ENCODE measurements around the gene NDE1. TPM values are rescaled to one million over a fixed set of nuclear protein-coding genes. Genes with fewer than 3 reads are reported as not detected.

Gene NDE1
- total and polyA plus RNA-seq, 9 of the 15 experiments (the other 6 are each of a cell fraction or from before 2014, with no cell fraction given), result 3.1 to 59.9 (median 30.0) TPM

GRCh38 chr16:15641753-15642556 lies 8.1 kb upstream of the NDE1 start (continued):
- TF ChIP-seq GTF2E2 (tag; IDR thresholded peaks at IDR 0.05) (0 out of 2 replicates have a peak, but pooled peaks have one; percentile 2), KDM5B (IDR thresholded peaks at IDR 0.05; ENCODE audit: insufficient replicate concordance, low read depth, low read length) (no peak), ZNF175 (CRISPR knock-in tag; IDR thresholded peaks at IDR 0.05; ENCODE audit: low read depth) (no peak; the same call in 1 of the 2 replicates), ZNF778 (CRISPR knock-in tag; IDR thresholded peaks at IDR 0.05) (no peak), ATF6 (CRISPR knock-in tag; IDR thresholded peaks at IDR 0.05) (no peak), CHD4 (IDR thresholded peaks at IDR 0.05; ENCODE audit: insufficient read depth, insufficient replicate concordance, low read depth, low read length, poor library complexity, severe bottlenecking) (peak; percentile 25), HNRNPLL (IDR thresholded peaks at IDR 0.05; ENCODE audit: low read depth, low read length, poor library complexity, severe bottlenecking) (no peak), ATF1 (CRISPR knock-in tag; IDR thresholded peaks at IDR 0.05) (no peak), ATF1 (tag; IDR thresholded peaks at IDR 0.05) (no peak), FOSL1 (tag; conservative IDR thresholded peaks at IDR 0.05) (peak; percentile 13; the same call in 1 of the 2 replicates), CBX3 (IDR thresholded peaks at IDR 0.05; ENCODE audit: borderline replicate concordance in 1 of 2, low read length in 2 of 2) (peak in 1 of 2 experiments; percentile 65; a peak in 1 of 3 replicates), ZNF740 (CRISPR knock-in tag; IDR thresholded peaks at IDR 0.05) (no peak), ZNF740 (tag; IDR thresholded peaks at IDR 0.05) (no peak), SAP30 (IDR thresholded peaks at IDR 0.05; ENCODE audit: borderline replicate concordance, insufficient read depth, low read depth, low read length, poor library complexity, severe bottlenecking) (no peak), NR1H2 (CRISPR knock-in tag; IDR thresholded peaks at IDR 0.05) (no peak), FOXO4 (CRISPR knock-in tag; IDR thresholded peaks at IDR 0.05) (no peak), FIP1L1 (IDR thresholded peaks at IDR 0.05; ENCODE audit: low read depth, low read length, poor library complexity, severe bottlenecking) (no peak), ZNF239 (CRISPR knock-in tag; IDR thresholded peaks at IDR 0.05) (peak; percentile 6; the same call in 1 of the 2 replicates)
- TF ChIP-seq, protein P1, sequence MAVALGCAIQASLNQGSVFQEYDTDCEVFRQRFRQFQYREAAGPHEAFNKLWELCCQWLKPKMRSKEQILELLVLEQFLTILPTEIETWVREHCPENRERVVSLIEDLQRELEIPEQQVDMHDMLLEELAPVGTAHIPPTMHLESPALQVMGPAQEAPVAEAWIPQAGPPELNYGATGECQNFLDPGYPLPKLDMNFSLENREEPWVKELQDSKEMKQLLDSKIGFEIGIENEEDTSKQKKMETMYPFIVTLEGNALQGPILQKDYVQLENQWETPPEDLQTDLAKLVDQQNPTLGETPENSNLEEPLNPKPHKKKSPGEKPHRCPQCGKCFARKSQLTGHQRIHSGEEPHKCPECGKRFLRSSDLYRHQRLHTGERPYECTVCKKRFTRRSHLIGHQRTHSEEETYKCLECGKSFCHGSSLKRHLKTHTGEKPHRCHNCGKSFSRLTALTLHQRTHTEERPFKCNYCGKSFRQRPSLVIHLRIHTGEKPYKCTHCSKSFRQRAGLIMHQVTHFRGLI (CRISPR knock-in tag; IDR thresholded peaks at IDR 0.05), result no peak
- TF ChIP-seq, protein P2, sequence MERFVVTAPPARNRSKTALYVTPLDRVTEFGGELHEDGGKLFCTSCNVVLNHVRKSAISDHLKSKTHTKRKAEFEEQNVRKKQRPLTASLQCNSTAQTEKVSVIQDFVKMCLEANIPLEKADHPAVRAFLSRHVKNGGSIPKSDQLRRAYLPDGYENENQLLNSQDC (CRISPR knock-in tag; IDR thresholded peaks at IDR 0.05), result no peak
